Vagina (tissue), 2 donors: Measurements from ENCODE around the gene AHCYL1.

Experiments used
- POLR2AphosphoS5 ChIP-seq, 2 donors: sonication (generic); formaldehyde crosslinking; IDR thresholded peaks; one replicate each; pipeline ENCODE4 v1.9.0; 2017; ENCODE audit warnings: antibody characterized with exemption in 2 of 2, mild to moderate bottlenecking in 2 of 2, low read depth in 1 of 2; ENCODE audit not compliant: insufficient read depth in 1 of 2
- TF ChIP-seq, protein P1 (sequence below), 3 experiments: fragments of 450-650 bp in 2 of 3; fragments of 200-600 bp in 1 of 3; sonication (generic) in 1 of 3; IDR thresholded peaks; one replicate each; pipeline ENCODE4 v1.5.1; 2017 to 2019; ENCODE audit warnings: antibody characterized with exemption in 3 of 3, mild to moderate bottlenecking in 2 of 3, moderate library complexity in 2 of 3

DNA sequence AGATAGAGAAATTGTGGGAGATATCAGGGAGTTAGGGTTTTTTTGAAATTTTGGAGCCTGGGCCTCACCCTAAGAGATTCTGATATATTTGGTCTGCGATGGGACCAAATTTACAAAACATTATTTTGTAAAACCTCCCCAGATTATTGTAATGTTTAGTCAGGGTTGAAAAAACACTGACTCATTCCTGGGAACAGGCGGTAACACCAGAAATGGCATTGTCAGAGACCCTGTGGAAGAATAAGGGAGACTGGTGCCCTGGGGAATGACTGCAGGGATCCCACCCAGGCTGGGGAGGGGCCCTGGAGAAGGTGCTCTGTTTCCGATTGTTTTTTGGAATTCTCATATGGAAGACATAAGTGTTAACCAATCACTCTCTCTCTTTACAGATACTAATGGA lies 36.7 kb downstream of the AHCYL1 start:
- TF ChIP-seq, protein P1, sequence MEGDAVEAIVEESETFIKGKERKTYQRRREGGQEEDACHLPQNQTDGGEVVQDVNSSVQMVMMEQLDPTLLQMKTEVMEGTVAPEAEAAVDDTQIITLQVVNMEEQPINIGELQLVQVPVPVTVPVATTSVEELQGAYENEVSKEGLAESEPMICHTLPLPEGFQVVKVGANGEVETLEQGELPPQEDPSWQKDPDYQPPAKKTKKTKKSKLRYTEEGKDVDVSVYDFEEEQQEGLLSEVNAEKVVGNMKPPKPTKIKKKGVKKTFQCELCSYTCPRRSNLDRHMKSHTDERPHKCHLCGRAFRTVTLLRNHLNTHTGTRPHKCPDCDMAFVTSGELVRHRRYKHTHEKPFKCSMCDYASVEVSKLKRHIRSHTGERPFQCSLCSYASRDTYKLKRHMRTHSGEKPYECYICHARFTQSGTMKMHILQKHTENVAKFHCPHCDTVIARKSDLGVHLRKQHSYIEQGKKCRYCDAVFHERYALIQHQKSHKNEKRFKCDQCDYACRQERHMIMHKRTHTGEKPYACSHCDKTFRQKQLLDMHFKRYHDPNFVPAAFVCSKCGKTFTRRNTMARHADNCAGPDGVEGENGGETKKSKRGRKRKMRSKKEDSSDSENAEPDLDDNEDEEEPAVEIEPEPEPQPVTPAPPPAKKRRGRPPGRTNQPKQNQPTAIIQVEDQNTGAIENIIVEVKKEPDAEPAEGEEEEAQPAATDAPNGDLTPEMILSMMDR (IDR thresholded peaks at IDR 0.05), result no peak
- TF ChIP-seq POLR2AphosphoS5 (IDR thresholded peaks at IDR 0.05; ENCODE audit: insufficient read depth in 1 of 2, low read depth in 1 of 2), result no peak
